ENCODE results near the gene WDFY1. TPM values are rescaled to one million over a fixed set of nuclear protein-coding genes. Genes with fewer than 3 reads are reported as not detected.

Gene WDFY1
- total and polyA plus RNA-seq, 9 of the 15 experiments (the other 6 are each of a cell fraction or from before 2014, with no cell fraction given) = 5.4 to 27.6 (median 17.5) TPM

DNA sequence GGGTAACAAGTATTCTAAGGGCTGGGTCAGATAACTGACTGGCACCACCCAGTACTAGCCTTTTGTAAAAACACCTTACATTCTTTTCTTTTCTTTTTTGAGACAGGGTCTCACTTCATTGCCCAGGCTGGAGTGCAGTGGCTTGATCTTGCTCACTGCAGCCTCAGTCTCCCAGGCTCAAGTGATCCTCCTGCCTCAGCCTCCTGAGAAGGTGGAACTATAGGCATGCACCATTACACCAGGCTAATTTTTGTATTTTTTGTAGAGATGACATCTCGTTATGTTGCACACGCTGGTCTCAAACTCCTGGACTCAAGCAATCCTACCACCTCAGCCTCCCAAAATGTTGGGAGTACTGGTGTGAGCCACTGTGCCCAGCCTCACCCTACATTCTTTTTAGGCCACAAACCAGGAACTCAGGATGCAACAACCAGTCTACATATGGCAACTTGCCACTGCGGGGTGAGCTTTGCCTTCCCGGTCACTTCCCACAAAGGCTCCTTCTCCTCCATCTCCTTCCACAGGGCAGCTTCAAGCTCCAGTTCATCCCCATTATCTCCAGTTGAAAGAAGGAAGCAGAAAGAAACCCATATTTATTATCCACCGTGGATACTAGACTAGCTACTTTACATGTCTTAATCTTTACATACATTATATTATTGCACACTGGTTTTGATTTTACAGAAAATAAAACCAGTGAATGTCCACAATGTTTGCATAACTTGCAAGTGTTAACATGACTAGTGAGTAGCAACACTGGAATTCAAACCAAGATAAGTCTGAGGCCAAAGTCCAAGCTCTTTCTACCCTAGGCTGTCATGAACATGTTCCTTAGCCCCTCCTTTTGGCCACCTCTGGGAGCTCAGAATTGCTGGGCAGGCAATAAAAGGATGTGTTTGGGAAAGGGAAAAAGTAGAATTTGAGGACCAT is 84.1 kb downstream of the WDFY1 start:
- no peak overlapping the region for H2AFZ ChIP-seq (ENCODE audit: low read depth, low read length)
- intact Hi-C loops (cut with micrococcal nuclease) = no loop called here
- 2% methylated on average over 5 of the region's 5 CpGs for WGBS (ENCODE audit: insufficient coverage, low coverage, missing lambda C conversion rate)
- H3K9me3 ChIP-seq (replicated peaks; ENCODE audit: control insufficient read depth, insufficient read depth, low read depth, low read length) = no peaks in the 10 kb centered on the region
- no peak for FAIRE-seq
- BruUV-seq (replicated peaks) = no TSS peak
- ChIA-PET POLR2A (interaction anchor here (0.9 kb wide), 1 partner anchor 208 kb away, joined by 3 read pairs; no protein-coding TSS in a partner anchor), CTCF (ENCODE audit: low intra/inter-chr PET ratio) (interaction anchor here (0.6 kb wide), 1 partner anchor 101 kb away, joined by 4 read pairs; no protein-coding TSS in a partner anchor)
- no peaks in the 10 kb centered on the region for H3K79me2 ChIP-seq (ENCODE audit: control insufficient read depth, insufficient read depth, low read length)
- no peaks in the 10 kb centered on the region for H3K9me1 ChIP-seq (ENCODE audit: control insufficient read depth, insufficient read depth, low read length)
- peaks cover 0 to 5% of the 10 kb centered on the region in 2 experiments; a peak in 1 of 5 replicates for H3K27me3 ChIP-seq (ENCODE audit: control insufficient read depth in 2 of 2, insufficient read depth in 2 of 2, low read length in 2 of 2)
- no peak for ATAC-seq
- DNase-seq (ENCODE audit: extremely low read depth in 1 of 4, low spot score in 3 of 4) = no peak
- H3K4me1 ChIP-seq (replicated peaks in 1 of 2; ENCODE audit: control insufficient read depth in 2 of 2, insufficient read depth in 2 of 2, low read length in 2 of 2) = no peaks in the 10 kb centered on the region
- no peak overlapping the region for H3K4me2 ChIP-seq (ENCODE audit: insufficient read depth, low read length)
- H4K20me1 ChIP-seq (replicated peaks; ENCODE audit: control insufficient read depth, insufficient read depth, low read length) = no peaks in the 10 kb centered on the region
- in situ Hi-C loops (cut with MboI) = no loop called here
- H3K9ac ChIP-seq (ENCODE audit: insufficient read depth in 1 of 2, low read depth in 2 of 2, low read length in 2 of 2) = no peak overlapping the region
- no peaks in the 10 kb centered on the region for H3K36me3 ChIP-seq (ENCODE audit: control insufficient read depth, insufficient read depth, low read length)
- TF ChIP-seq NFXL1 (CRISPR knock-in tag; IDR thresholded peaks at IDR 0.05) (no peak), XRCC3 (IDR thresholded peaks at IDR 0.05) (no peak)
- TF ChIP-seq, protein P1, sequence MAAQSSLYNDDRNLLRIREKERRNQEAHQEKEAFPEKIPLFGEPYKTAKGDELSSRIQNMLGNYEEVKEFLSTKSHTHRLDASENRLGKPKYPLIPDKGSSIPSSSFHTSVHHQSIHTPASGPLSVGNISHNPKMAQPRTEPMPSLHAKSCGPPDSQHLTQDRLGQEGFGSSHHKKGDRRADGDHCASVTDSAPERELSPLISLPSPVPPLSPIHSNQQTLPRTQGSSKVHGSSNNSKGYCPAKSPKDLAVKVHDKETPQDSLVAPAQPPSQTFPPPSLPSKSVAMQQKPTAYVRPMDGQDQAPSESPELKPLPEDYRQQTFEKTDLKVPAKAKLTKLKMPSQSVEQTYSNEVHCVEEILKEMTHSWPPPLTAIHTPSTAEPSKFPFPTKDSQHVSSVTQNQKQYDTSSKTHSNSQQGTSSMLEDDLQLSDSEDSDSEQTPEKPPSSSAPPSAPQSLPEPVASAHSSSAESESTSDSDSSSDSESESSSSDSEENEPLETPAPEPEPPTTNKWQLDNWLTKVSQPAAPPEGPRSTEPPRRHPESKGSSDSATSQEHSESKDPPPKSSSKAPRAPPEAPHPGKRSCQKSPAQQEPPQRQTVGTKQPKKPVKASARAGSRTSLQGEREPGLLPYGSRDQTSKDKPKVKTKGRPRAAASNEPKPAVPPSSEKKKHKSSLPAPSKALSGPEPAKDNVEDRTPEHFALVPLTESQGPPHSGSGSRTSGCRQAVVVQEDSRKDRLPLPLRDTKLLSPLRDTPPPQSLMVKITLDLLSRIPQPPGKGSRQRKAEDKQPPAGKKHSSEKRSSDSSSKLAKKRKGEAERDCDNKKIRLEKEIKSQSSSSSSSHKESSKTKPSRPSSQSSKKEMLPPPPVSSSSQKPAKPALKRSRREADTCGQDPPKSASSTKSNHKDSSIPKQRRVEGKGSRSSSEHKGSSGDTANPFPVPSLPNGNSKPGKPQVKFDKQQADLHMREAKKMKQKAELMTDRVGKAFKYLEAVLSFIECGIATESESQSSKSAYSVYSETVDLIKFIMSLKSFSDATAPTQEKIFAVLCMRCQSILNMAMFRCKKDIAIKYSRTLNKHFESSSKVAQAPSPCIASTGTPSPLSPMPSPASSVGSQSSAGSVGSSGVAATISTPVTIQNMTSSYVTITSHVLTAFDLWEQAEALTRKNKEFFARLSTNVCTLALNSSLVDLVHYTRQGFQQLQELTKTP (IDR thresholded peaks at IDR 0.05; ENCODE audit: low read depth in 1 of 2, partially characterized antibody in 2 of 2) = no peak
- H3K4me3 ChIP-seq = no peak overlapping the region
- H3K27ac ChIP-seq (ENCODE audit: extremely low read depth, low read depth, low read length) = no peak overlapping the region

Data from K562 (cell line).